ENCODE data around the gene OSMR.
"Not testable (repeated sequence)": the region's sequence is repeated elsewhere in the genome, so short reads cannot be mapped to it uniquely, and the experiment has no call there.

The OSMR gene

GRCh38 chr5:38831117-38831516 is 14.7 kb upstream of the OSMR start:
- no peak for DNase-seq (ENCODE audit: low read depth)

- DNase-seq (ENCODE audit: low read depth): no peak
Observed at GRCh38 chr5:38831909-38832308, 13.9 kb upstream of the OSMR start.

- DNase-seq (ENCODE audit: low read depth): no peak
Observed at GRCh38 chr5:38832810-38833209, 13.0 kb upstream of the OSMR start.

GRCh38 chr5:38835887-38836286 is 9.9 kb upstream of the OSMR start:
- DNase-seq (ENCODE audit: low read depth): no peak

- DNase-seq (ENCODE audit: low read depth): no peak
Observed at GRCh38 chr5:38837416-38837815, 8.4 kb upstream of the OSMR start.

GRCh38 chr5:38837932-38838331 is 7.9 kb upstream of the OSMR start:
- no peak for DNase-seq (ENCODE audit: low read depth)

GRCh38 chr5:38843665-38844064 is 2.1 kb upstream of the OSMR start:
- DNase-seq (ENCODE audit: low read depth): no peak

GRCh38 chr5:38846379-38847011 is 683 bp downstream of the OSMR start:
- no peak for DNase-seq (ENCODE audit: low read depth)

GRCh38 chr5:38847559-38848347 is 1.9 kb downstream of the OSMR start:
- no peak for DNase-seq (ENCODE audit: low read depth)

- DNase-seq (ENCODE audit: low read depth): no peak
Observed at GRCh38 chr5:38848637-38849036, 2.8 kb downstream of the OSMR start.

GRCh38 chr5:38851640-38852039 is 5.8 kb downstream of the OSMR start:
- DNase-seq (ENCODE audit: low read depth): not testable (repeated sequence)

GRCh38 chr5:38853753-38854470 is 8.1 kb downstream of the OSMR start:
- DNase-seq (ENCODE audit: low read depth): no peak

GRCh38 chr5:38854907-38855306 is 9.1 kb downstream of the OSMR start:
- DNase-seq (ENCODE audit: low read depth): no peak

- DNase-seq (ENCODE audit: low read depth): no peak
Observed at GRCh38 chr5:38856660-38857059, 10.8 kb downstream of the OSMR start.

- no peak for DNase-seq (ENCODE audit: low read depth)
Observed at GRCh38 chr5:38858839-38859238, 13.0 kb downstream of the OSMR start.

GRCh38 chr5:38861986-38862770 is 16.4 kb downstream of the OSMR start:
- not testable (repeated sequence) for DNase-seq (ENCODE audit: low read depth)

GRCh38 chr5:38866362-38867031 is 20.7 kb downstream of the OSMR start:
- DNase-seq (ENCODE audit: low read depth): no peak

GRCh38 chr5:38867032-38867398 is 21.2 kb downstream of the OSMR start:
- no peak for DNase-seq (ENCODE audit: low read depth)

- DNase-seq (ENCODE audit: low read depth): no peak
Observed at GRCh38 chr5:38867416-38867815, 21.6 kb downstream of the OSMR start.

- DNase-seq (ENCODE audit: low read depth): no peak
Observed at GRCh38 chr5:38870595-38870994, 24.8 kb downstream of the OSMR start.

- no peak for DNase-seq (ENCODE audit: low read depth)
Observed at GRCh38 chr5:38871058-38871605, 25.3 kb downstream of the OSMR start.
